GM10266 (cell line): ENCODE results near the gene C2CD4C.
"Not testable (repeated sequence)": the region's sequence is repeated elsewhere in the genome, so short reads cannot be mapped to it uniquely, and the experiment has no call there.

ENCODE experiments used
- DNase-seq: peaks from one replicate; pipeline ENCODE4 v3.0.0; 2012; ENCODE audit errors: extremely low spot score
- TF ChIP-seq, protein P1 (sequence below): IDR thresholded peaks from 2 replicates; pipeline ENCODE4 v1.5.1; 2012; ENCODE audit warnings: mild to moderate bottlenecking, low read depth; ENCODE audit not compliant: control insufficient read depth, insufficient read depth; ENCODE audit errors: missing control alignments

Gene C2CD4C

DNA sequence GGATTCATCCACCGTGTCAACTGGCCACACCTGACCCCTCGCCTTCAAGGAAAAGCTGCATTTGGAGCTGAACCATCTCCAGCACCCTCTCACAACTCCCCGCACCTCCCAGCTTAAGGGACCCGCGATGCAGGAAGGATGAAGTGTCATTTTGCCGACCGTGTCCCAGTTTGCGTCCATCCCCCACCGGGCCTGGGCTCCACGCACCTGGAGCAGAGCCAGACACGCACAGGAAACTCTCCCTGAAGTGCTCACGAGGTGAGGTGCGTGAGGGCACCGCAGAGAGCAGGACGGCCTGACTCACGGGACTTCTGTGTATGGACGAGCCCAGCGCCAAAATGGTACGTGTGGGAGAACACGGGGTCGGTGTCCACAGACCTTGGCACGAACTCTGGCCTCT is 44.7 kb upstream of the C2CD4C start:
- TF ChIP-seq, protein P1, sequence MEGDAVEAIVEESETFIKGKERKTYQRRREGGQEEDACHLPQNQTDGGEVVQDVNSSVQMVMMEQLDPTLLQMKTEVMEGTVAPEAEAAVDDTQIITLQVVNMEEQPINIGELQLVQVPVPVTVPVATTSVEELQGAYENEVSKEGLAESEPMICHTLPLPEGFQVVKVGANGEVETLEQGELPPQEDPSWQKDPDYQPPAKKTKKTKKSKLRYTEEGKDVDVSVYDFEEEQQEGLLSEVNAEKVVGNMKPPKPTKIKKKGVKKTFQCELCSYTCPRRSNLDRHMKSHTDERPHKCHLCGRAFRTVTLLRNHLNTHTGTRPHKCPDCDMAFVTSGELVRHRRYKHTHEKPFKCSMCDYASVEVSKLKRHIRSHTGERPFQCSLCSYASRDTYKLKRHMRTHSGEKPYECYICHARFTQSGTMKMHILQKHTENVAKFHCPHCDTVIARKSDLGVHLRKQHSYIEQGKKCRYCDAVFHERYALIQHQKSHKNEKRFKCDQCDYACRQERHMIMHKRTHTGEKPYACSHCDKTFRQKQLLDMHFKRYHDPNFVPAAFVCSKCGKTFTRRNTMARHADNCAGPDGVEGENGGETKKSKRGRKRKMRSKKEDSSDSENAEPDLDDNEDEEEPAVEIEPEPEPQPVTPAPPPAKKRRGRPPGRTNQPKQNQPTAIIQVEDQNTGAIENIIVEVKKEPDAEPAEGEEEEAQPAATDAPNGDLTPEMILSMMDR: no peak

GRCh38 chr19:452829-453228 is 43.9 kb upstream of the C2CD4C start:
- DNase-seq: no peak
- TF ChIP-seq, protein P1: no peak

More for the DNA sequence above, 44.7 kb upstream of the C2CD4C start:
- DNase-seq: no peak

DNA sequence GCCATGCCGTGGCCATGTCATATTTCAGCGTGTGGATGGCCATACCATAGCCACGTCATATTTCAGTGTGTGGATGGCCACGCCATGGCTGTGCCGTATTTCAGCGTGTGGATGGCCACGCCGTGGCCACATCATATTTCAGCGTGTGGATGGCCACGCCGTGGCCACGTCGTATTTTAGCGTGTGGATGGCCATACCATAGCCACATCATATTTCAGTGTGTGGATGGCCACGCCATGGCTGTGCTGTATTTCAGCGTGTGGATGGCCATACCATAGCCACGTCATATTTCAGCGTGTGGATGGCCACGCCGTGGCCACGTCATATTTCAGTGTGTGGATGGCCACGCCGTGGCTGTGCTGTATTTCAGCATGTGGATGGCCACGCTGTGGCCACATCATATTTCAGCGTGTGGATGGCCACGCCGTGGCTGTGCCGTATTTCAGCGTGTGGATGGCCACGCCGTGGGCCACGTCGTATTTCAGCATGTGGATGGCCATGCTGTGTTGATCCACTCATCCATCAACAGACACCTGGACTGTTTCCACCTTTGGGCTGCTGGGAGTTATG is 42.0 kb upstream of the C2CD4C start:
- not testable (repeated sequence) for DNase-seq

DNA sequence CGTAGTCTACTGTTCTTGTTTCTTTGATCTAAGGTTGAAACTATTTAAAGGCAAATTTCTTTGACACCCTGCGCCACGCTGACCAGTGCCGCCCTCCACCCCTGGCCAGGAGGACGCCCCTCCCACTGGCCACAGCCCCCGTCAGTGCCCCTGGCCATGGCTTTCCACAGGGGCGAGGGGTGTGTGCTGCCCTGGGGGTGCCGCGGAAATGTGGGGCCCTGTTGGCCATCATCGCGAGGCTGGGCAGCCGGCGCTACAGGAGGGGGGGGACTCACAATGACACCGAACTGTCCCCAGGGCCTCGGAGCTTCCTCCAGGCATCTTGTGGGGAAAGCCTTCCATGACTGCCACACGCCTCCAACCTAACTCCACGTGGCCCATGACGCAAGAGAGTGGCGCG is 41.0 kb upstream of the C2CD4C start:
- TF ChIP-seq, protein P1: no peak
- DNase-seq: no peak

GRCh38 chr19:447816-448560 is 39.0 kb upstream of the C2CD4C start:
- DNase-seq: no peak
- TF ChIP-seq, protein P1: no peak

GRCh38 chr19:447064-447426 is 38.1 kb upstream of the C2CD4C start:
- TF ChIP-seq, protein P1: no peak
- no peak for DNase-seq

GRCh38 chr19:444677-445210 is 35.8 kb upstream of the C2CD4C start:
- no peak for DNase-seq

More at GRCh38 chr19:444677-445210, 35.8 kb upstream of the C2CD4C start:
- TF ChIP-seq, protein P1: no peak
